Lower leg skin (tissue), 4 donors: ENCODE data around the gene ELOVL1. TPM values are rescaled to one million over a fixed set of nuclear protein-coding genes. Genes with fewer than 3 reads are reported as not detected.

Experiments used
- DNase-seq, 2 donors: peaks; one replicate each; pipeline ENCODE4 v3.0.0-alpha.2; 2019; ENCODE audit warnings: low spot score in 2 of 2
- H3K4me3 ChIP-seq: fragments of 200-600 bp; sonication (generic); 2 replicates; pipeline ENCODE4 v1.5.1; 2017; ENCODE audit warnings: mild to moderate bottlenecking, low read depth; ENCODE audit not compliant: poor library complexity, severe bottlenecking
- CTCF ChIP-seq, 3 donors: fragments of 450-650 bp; IDR thresholded peaks; one replicate each; pipeline ENCODE4 v1.5.1; 2016; ENCODE audit warnings: antibody characterized with exemption in 3 of 3, mild to moderate bottlenecking in 3 of 3, moderate library complexity in 2 of 3
- POLR2A ChIP-seq, 2 donors: fragments of 450-650 bp; IDR thresholded peaks; one replicate each; pipeline ENCODE4 v1.6.1; 2016 to 2017; ENCODE audit warnings: antibody characterized with exemption in 2 of 2, mild to moderate bottlenecking in 1 of 2, moderate library complexity in 1 of 2
- WGBS, 2 donors: methylation state at CpG; one replicate each; pipeline ENCODE4 v1.1.5; 2018; 5-methylcytosine and 5-hydroxymethylcytosine counted together
- intact Hi-C: fragments of 100-400 bp; cut with DNase I; formaldehyde crosslinking; loops from one replicate; pipeline ENCODE4 v1.15.0; 2023; ENCODE audit warnings: low total_unique reads
- microRNA-seq, 2 donors: library from miRNA; unstranded; fragments of <30 nt; microRNA quantifications; one replicate each; pipeline ENCODE4, GENCODE V29; 2016; ENCODE audit warnings: borderline replicate concordance in 2 of 2, borderline number of aligned reads in 1 of 2
- total RNA-seq, 4 donors: library from RNA; depleted of rRNA; stranded (reverse); fragments of >200 nt; gene quantifications; one replicate each; pipeline ENCODE4 v1.1.0, GENCODE V29; 2016

ELOVL1 gene
- total RNA-seq, 4 donors from 2014 or later, result 359 to 592 (median 401) TPM

DNA sequence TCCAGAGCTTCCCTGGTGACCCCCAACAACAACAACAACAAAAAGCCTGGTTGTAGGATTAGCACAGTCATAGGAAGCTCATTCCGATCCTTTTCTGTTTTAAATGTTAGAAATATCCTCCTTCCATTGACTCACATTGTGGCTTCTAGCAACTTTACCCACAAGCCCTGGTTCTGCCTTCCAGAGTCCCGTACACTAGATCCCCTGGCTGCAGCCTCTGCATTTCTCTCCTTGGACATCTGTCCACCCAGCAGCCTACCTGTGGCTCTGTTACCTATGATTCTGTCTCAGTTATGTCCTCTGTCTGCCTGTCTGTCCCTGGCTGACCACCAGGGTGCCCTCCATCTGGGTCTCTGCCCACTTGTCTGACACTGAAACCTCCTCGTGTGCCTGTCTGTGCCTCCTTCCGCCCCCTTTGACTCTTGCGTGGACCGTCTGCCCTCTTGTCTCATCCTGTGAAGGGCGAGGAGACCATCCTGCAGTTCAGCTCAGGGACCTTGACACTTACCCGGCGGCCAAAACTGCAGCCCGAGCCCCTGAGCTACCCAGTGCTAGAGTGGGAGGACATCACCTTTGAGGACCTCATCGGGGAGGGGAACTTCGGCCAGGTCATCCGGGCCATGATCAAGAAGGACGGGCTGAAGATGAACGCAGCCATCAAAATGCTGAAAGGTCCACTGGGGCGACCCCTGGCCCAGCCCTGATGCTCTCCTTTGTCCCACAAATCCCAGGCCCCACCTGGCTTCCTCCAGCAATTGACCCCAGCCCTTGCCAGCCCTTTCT, 50.9 kb downstream of the ELOVL1 start:
- WGBS, 2 donors, result 86 to 92% methylated on average over 16 of the region's 16 CpGs
- no peak for TF ChIP-seq POLR2A (IDR thresholded peaks at IDR 0.05)
- no peak for TF ChIP-seq CTCF (IDR thresholded peaks at IDR 0.05)
- no peak overlapping the region for H3K4me3 ChIP-seq
- intact Hi-C loops, result no loop called here
- no peak for DNase-seq

- intact Hi-C loops, result no loop called here
- DNase-seq, result no peak
- WGBS, 2 donors, result 90 to 91% methylated on average over 10 of the region's 10 CpGs
- TF ChIP-seq CTCF (IDR thresholded peaks at IDR 0.05) (no peak), POLR2A (IDR thresholded peaks at IDR 0.05) (no peak)
- no peak overlapping the region for H3K4me3 ChIP-seq
Measured at GRCh38 chr1:43315963-43316737, 51.7 kb downstream of the ELOVL1 start.

DNA sequence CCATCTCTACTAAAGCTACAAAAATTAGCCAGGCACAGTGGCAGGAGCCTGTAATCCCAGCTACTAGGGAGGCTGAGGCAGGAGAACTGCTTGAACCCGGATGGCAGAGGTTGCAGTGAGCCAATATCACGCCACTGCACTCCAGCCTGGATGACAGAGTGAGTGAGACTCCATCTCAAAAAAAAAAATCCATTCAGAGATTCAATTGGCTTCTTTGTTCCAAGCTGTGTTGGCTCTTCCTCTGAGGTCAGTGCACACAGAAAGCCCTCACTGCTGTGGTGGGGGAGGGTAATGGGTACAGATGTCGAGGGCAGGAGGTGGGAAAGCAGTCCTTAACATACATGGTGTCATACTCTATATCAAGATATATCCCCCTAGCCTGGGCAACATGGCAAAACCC, 52.3 kb downstream of the ELOVL1 start:
- no peak overlapping the region for H3K4me3 ChIP-seq
- no peak for DNase-seq
- WGBS, 2 donors, result 84 to 89% methylated on average over 3 of the region's 3 CpGs
- TF ChIP-seq POLR2A (IDR thresholded peaks at IDR 0.05), result no peak
- no peak for TF ChIP-seq CTCF (IDR thresholded peaks at IDR 0.05)
- intact Hi-C loops, result no loop called here

GRCh38 chr1:43314233-43314632, 53.6 kb downstream of the ELOVL1 start:
- intact Hi-C loops, result no loop called here
- DNase-seq, result no peak
- H3K4me3 ChIP-seq, result no peak overlapping the region
- WGBS, 2 donors, result 91 to 97% methylated on average over 5 of the region's 5 CpGs
- no peak for TF ChIP-seq POLR2A (IDR thresholded peaks at IDR 0.05)
- no peak for TF ChIP-seq CTCF (IDR thresholded peaks at IDR 0.05)

DNA sequence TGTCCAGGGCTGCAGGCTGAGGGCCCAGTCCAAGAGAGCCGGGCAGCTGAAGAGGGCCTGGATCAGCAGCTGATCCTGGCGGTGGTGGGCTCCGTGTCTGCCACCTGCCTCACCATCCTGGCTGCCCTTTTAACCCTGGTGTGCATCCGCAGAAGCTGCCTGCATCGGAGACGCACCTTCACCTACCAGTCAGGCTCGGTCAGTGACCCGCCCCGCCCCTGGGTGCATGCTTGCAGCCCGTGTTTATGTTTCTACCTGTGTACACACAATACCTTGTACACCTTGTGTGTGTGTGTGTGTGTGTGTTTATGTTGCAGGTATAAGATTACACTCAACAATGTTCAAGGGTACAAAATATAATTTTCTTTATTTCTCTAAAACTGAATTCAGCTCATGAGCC, 54.0 kb downstream of the ELOVL1 start:
- TF ChIP-seq POLR2A (IDR thresholded peaks at IDR 0.05) (no peak), CTCF (IDR thresholded peaks at IDR 0.05) (no peak)
- intact Hi-C loops, result no loop called here
- no peak overlapping the region for H3K4me3 ChIP-seq
- 79 to 88% methylated on average over 10 of the region's 10 CpGs for WGBS, 2 donors
- DNase-seq, result no peak

Small RNAs within 50 kb of the gene (microRNA-seq; reads per million reads assigned to microRNA genes)
- gene MIR6734, result 1.7 to 3.4 reads per million in 2 donors

Other genes starting within 250 kb of the ELOVL1 start
- 10 to 100 TPM; 25.2 to 57.2 (median 43.0) TPM for gene EBNA1BP2, start 195.7 kb downstream of the ELOVL1 start, total RNA-seq
- gene CFAP57, start 195.7 kb downstream of the ELOVL1 start, total RNA-seq, result under 1 TPM; 0.19 to 0.38 (median 0.24) TPM
- 10 to 100 TPM; 13.6 to 34.5 (median 19.0) TPM for gene TMEM125, start 98.0 kb downstream of the ELOVL1 start, total RNA-seq
- gene C1orf210, start 82.4 kb downstream of the ELOVL1 start, total RNA-seq, result 10 to 100 TPM; 16.1 to 28.2 (median 25.4) TPM
- gene TIE1, start 67.0 kb downstream of the ELOVL1 start, total RNA-seq, result 10 to 100 TPM in 2 of 4 donors, 1 to 10 TPM in 2; 8.8 to 23.3 (median 10.9) TPM
- gene MPL, start 30.2 kb downstream of the ELOVL1 start, total RNA-seq, result under 1 TPM in 1 of 4 donors, not detected in 3; 0.15 TPM
- gene CDC20, start 9.0 kb downstream of the ELOVL1 start, total RNA-seq, result 10 to 100 TPM in 1 of 4 donors, 1 to 10 TPM in 3; 2.7 to 12.1 (median 6.5) TPM
- gene MED8, start 21.8 kb upstream of the ELOVL1 start, total RNA-seq, result 10 to 100 TPM; 43.6 to 58.4 (median 50.8) TPM
- gene SZT2, start 21.9 kb upstream of the ELOVL1 start, total RNA-seq, result 10 to 100 TPM; 33.2 to 75.3 (median 42.0) TPM
- gene HYI, start 85.9 kb upstream of the ELOVL1 start, total RNA-seq, result 10 to 100 TPM; 35.5 to 39.4 (median 38.0) TPM
- gene PTPRF, start 162.9 kb upstream of the ELOVL1 start, total RNA-seq, result 100 to 1,000 TPM; 204 to 236 (median 231) TPM